ENCODE data around the gene RHD.
"Not testable (repeated sequence)": the region's sequence is repeated elsewhere in the genome, so short reads cannot be mapped to it uniquely, and the experiment has no call there.

Gene RHD

DNA sequence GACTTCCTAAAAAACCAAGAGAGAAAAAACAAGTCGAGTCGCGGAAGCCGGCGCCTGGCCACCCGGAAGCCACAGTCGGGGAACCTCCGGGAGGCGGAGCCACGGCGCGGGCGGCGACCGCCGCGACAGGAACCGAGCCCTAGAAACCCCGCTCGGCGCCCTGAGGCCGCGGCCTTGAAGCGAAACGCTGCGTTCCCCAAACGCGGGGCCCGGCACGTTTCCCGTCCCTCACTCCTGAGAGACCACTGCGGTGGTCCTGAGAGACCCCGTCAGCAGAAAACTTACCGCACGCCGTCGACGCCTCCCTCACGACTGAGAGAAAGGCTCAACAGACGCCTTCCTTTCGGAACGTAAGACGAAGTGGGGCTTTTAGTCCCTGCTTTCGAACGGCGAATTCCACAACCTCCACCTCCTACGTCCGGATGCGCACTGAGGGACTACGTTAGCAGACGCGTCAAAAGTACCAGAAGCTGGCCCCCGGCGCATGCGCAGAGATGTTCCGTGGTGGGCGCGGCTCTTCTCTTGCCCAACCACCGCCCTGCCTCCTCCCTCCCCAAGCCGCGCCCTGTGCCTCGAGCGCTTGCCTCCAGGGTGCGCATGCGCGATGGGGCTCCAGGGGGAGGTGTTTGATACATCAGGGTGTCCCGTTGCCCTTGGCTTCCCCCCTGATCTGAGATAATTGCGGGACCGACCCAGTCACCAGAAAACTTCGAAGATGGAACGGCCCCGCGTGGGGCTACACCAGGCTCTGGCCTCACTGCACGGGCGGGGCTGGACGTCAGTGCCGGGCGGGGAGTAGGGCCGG lies 25.1 kb upstream of the RHD start, which contains the start of gene RSRP1:
TSS of gene RSRP1 (minus strand) at position 431 of the 805 bp plus-strand sequence. CDS start 491 bp downstream, outside the sequence.
- FAIRE-seq (peak; percentile 67), DNase-seq (ENCODE audit: insufficient read length, low spot score) (peak; percentile 90)
- peak; percentile 96 for TF ChIP-seq POLR2A (IDR thresholded peaks at IDR 0.05; ENCODE audit: low read depth, low read length)

DNA sequence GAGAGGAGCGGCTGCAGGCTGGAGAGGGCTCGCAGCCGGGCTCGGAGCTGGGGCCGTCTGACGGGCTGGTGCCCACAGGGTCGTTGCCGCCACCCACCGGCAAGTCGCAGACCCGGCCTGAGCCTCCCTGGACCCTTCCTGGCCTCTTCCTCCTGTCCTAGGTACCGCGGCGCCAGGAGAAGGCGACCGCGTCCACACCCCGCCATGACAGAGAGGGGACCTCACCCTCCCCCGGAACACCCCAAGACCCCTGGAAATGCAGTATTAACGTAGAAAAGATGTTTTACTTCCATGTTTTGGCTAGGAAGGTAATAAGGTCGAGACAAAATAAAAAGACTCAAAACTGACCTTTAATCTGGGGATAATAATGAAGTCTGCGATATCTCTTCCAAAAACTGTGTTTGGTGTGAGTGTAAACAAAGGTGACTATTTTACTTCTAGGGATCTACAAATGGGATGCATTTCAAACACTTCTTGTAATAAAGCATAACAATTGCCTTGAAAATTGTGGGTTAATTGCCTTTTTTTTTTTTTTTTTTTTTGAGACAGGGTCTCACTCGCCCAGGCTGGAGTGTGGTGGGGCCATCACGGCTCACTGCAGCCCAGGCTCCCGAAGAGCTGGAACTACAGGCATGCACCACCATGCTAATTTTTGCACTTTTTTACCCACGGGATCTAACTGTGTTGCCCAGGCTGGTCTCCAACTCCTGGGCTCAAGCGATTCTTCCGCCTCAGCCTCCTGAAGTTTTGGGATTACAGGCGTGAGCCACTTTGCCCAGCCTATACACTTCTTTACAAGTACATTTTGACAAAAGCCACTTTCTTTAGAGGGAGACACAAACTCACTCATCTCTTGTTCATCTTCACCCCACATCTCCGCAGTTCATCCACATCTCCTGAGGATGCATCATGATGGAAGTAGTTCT lies 24.2 kb upstream of the RHD start:
- FAIRE-seq = no peak
- no peak for DNase-seq (ENCODE audit: insufficient read length, low spot score)
- no peak; the same call in 1 of the 2 replicates for TF ChIP-seq POLR2A (IDR thresholded peaks at IDR 0.05; ENCODE audit: low read depth, low read length)

DNA sequence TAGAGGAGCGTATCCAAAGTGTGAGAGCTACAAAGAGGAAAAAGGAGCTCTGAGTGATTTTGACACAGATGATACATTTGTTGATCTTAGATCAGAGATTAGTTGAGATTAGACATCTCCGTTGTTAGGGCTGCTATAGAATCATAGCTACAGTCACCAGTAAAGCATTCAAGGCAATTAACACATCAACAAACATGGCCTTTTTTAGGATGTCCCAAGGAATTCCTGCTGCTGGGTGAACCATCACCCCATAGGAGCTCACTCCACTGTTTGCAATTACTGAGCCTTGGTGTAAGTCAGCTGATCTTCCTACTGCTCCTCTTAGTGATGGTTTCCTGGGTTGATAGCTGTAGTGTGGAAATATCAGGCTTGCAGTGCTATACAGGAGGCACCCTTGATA lies 18.4 kb upstream of the RHD start:
- TF ChIP-seq POLR2A (IDR thresholded peaks at IDR 0.05; ENCODE audit: low read depth, low read length) = no peak
- no peak for FAIRE-seq
- no peak for DNase-seq (ENCODE audit: insufficient read length, low spot score)

DNA sequence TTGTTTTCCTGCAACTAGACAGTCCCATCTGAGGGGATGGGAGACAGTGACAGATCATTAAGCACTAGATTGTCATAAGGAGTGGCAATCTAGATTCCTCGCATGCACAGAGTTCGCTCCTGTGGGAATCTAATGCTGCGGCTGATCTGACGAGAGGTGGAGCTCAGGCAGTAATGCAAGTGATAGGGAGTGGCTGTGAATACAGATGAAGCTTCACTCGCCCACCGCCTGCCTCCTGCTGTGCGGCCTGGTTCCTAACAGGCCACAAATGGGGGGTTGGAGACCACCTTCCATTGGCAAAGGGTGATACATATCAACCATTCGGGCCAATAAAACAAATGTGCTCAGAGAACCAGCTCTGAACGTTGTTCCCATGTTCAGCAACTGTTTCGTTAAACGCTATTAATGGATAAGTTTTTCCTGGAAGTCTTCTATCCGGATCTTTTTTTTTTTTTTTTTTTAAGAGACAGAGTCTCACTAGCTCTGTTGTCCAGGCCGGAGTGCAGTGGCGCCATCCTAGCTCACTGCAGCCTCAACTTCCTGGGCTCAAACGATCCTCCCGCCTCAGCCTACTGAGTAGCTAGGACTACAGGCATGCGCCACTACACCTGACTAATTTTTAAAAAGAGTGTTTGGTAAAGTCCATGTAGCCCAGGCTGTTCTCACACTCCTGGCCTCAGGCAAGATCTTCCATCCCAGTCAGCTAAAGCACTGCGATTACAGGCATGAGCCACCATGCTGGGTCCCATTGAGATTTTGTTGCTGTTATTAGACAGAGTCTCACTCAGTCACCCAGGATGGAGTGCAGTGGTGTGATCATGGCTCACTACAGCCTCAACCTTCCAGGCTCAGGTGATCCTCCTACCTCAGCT lies 16.4 kb upstream of the RHD start:
- FAIRE-seq (no peak), DNase-seq (ENCODE audit: insufficient read length, low spot score) (no peak)
- TF ChIP-seq POLR2A (IDR thresholded peaks at IDR 0.05; ENCODE audit: low read depth, low read length) = no peak

DNA sequence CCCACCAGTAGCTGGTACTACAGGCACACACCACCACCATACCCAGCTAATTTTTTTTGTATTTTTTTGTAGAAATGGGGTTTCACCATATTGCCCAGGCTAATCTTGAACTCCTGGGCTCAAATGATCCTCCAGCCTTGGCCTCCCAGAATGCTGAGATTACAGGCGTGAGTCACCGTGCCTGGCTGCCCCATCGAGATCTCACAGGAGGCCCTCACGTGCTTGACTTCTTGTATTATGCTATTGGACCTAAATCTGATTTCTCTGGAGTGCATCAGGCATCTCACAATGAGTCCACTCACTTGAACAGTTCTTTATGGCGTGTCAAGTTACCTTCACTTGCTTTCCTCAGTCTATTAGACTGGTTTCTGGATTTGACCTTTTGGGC lies 15.7 kb upstream of the RHD start:
- no peak for TF ChIP-seq POLR2A (IDR thresholded peaks at IDR 0.05; ENCODE audit: low read depth, low read length)
- DNase-seq (ENCODE audit: insufficient read length, low spot score) = no peak
- no peak for FAIRE-seq

DNA sequence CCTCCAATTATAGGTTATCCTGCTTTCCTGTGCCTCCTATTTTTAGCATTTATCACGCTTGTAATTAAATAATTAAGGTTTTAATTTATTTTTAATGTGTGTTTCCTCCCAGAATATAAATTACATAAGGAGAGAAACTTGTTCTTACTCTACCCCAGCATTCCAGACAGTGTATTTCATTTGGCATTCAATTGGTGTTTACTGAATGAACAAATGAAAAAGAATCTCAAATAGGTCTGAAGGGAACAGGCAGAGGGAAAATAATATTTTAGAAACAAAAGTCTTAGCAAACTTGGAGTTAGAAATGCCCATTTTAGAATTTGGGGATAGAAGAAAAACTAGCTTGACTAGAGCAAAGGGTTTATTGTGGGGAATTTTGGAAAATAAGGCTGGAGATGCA lies 15.1 kb upstream of the RHD start:
- FAIRE-seq (no peak), DNase-seq (ENCODE audit: insufficient read length, low spot score) (no peak)
- no peak for TF ChIP-seq POLR2A (IDR thresholded peaks at IDR 0.05; ENCODE audit: low read depth, low read length)

DNA sequence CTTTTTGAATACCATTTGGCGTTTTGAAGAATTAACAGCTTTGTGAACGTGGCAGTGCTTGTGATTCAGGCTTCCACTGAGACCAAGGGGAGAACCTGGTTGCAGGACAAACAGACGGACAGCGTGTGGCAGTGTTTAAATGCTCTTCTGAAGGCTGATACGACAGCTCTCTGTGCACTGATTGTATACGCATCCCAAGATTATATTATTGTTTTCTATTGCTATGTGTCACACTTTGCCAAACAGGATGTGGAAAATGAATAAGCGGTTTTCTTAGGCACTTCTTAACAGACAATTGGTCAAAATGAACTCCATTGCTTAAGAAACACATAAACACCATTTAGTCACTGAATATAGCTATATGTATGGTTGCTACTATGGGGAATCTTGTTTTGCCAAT lies 12.5 kb upstream of the RHD start:
- FAIRE-seq = peak; percentile 97

DNA sequence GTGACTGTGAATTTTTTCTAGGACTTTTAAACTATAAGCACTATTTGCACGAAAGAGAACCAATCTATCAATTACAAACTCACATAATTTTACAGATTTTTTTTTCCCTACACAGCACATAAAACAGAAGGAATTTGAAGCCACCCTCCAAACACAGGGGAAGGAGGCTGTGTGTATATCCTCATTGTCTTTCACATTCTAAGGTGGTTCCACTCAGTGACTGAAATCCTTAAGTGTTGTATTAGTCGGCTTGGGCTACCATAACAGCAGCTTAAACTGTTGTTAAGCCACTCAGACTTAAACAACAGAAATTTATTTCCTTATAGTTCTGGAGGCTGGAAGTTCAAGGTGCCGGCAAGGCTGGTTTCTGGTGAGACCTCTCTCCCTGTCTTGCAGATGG lies 12.0 kb upstream of the RHD start:
- DNase-seq (ENCODE audit: insufficient read length, low spot score); FAIRE-seq: not testable (repeated sequence)

More for the DNA sequence above, 12.5 kb upstream of the RHD start:
- not testable (repeated sequence) for DNase-seq (ENCODE audit: insufficient read length, low spot score)

DNA sequence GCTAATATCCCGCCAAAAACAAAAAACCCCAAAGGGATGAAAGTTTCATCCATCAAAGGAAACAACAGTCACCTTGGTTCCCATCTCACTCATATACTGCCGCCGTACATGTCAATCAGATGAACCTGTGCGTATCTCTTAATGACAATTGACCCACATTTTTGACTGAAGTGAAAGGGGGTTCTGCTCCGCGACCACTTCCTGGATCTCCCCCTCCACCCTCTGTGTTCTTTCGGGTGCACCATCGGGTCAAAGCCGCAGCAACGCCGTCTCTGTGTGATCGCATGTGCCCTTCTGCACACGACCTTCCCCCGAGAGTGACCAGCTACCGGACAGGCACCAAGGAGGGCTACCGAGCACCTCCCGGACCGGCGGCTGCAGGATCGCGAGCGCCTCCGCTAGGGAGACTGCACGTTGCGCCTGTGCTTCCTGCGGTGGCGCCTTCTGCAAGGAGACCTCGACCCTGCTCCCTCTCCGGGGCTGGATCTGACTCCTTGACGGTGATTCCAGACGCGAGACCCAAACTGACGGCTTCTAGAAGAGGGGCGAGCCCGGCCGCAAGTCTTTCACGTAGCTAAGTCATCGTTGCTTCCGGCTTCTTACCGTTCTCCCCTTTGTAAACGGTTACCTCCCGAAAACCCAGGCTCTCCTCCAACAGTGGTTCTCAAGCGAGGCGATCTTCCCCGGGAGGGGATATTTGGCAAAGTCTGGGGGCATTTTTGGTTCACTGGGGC lies 5.6 kb upstream of the RHD start:
- DNase-seq (ENCODE audit: insufficient read length, low spot score); FAIRE-seq: not testable (repeated sequence)

DNA sequence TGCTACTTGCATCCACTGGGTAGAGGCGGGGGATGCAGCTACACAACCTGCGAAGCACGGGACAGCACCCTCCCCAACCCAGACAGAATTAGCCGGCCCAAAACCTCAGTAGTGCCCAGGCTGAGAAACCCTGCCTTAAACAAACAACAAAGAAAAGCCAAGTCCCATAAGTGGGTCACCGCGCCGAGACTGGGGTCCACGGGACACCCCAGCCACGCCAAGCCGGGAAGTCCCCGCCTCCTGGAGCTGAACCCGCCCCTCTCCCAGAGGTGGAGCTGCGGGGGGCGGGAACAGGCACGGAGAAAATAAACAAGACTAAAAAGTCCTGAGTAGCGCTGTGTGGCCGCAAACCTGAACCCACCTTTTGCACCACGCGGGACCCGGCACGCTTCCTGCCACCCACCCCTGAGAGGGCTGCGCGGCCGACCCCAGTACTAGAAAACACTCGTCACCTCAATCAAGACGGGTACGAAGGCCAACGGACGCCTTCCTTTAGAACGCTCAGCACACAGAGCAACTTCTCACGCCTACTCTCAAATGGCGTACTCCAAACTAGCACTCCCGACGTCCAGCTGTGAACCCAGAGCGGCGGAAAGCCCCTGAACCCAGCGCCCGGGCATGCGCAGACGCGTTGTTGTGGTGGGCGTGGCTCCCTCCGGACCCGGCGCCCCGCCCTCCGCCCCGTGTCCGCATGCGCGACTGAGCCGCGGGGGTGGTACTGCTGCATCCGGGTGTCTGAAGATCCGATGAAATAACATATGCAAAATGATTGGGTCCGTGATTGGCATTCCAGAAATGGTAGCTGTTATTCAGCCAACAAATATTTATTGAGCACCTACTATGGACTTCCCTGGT lies 4.8 kb upstream of the RHD start:
- peak; percentile 23 for FAIRE-seq
- DNase-seq (ENCODE audit: insufficient read length, low spot score) = not testable (repeated sequence)

DNA sequence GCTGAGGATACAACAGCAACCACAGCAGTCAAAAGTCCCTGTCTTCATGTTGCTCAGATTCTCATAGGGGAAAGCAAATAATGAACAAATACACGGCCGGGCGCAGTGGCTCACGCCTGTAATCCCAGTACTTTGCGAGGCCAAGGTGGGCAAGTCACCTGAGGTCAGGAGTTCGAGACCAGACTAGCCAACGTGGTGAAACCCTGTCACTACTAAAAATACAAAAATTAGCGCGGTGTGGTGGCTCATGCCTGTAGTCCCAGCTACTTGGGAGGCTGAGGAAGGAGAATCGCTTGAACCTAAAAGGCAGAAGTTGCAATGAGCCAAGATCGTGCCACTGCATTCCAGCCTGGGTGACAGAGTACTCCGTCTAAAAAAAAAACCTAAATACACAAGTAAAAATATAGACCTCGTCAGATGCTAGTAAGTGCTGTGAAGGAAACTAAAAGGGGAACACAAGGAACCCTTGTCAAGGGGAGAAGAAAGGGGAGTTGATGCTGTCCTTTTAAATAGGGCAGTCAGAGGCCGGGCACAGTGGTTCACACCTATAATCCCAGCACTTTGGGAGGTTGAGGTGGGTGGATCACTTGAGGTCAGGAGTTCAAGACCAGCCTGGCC lies 4.1 kb upstream of the RHD start:
- DNase-seq (ENCODE audit: insufficient read length, low spot score); FAIRE-seq: not testable (repeated sequence)

DNA sequence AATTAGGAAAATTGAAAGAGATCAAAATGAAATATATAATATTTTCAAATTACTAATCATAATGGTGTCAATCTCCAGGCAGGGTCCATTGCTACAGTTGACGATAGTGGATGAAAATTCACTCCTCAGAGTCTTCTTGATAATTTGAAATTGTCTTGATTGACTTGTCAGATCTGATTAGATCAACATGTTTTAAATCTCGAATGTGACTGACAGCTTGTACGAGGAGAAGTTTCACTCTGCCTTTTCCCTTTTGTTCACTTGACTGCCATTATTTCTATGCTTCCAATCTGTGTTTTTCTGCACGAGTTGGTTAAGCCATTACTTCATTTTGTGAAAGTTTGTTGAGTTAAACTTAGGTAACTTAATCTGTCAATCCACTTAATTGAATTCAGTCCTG lies 3.3 kb downstream of the RHD start:
- DNase-seq (ENCODE audit: insufficient read length, low spot score); FAIRE-seq: not testable (repeated sequence)

DNA sequence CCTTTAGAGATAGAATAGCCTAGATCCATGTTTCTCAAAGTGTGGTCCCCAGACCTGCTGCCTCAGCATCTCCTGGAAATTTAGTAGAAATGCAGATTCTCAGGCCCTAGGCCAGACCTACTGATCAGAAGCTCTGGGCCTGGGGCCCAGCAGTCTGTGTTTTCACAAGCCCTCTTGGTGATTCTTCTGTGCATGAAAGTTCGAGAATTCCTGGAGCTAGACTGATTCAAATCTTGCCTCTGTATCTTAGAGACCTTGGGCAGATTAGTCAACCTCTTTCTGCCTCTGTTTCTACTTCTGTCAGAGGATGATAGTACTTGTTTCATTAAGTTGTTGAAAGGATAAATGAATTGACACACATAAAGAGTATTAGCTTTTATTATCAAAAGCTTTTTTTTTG lies 5.0 kb downstream of the RHD start:
- FAIRE-seq; DNase-seq (ENCODE audit: insufficient read length, low spot score): not testable (repeated sequence)

DNA sequence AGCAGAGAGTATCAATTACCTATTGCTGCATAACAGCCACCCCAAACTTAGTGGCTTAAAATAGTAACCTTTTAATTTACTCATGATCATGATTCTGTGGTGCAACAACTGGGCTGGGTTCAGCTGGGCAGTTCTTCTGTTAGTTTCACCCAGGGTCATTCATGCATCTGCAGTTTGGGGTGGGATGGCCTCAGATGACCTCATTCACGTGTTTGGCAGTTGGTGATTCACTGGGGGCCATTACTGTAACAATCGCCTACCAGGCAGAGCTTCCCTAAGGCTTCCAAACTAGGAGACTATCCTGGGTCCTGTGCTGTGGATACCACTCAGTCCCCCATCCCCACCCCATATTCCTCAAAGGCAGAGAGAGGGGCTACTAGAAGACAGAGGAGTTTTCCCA lies 6.0 kb downstream of the RHD start:
- DNase-seq (ENCODE audit: insufficient read length, low spot score) = not testable (repeated sequence)

DNA sequence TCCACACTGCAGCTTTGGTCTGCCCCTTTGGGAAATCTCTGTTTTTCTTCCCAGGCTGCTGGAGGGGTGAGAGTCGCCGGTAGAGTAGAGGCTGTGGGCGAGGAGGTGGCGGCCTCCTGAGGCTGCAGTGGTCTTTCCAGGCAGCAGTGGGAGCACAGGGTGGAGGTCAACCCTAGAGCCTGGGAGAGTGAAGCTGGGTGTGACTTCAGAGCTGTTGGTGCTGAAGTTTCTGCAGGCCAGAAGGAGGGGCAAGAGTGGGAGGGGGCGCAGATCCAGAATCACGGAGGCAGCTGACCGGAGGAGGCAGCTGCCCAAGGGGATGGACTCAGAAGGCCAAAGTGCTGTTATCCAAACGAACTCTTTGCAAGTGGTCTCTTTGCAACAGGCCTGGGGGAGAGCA lies 6.5 kb downstream of the RHD start:
- DNase-seq (ENCODE audit: insufficient read length, low spot score); FAIRE-seq: not testable (repeated sequence)

More for the DNA sequence above, 6.0 kb downstream of the RHD start:
- not testable (repeated sequence) for FAIRE-seq

DNA sequence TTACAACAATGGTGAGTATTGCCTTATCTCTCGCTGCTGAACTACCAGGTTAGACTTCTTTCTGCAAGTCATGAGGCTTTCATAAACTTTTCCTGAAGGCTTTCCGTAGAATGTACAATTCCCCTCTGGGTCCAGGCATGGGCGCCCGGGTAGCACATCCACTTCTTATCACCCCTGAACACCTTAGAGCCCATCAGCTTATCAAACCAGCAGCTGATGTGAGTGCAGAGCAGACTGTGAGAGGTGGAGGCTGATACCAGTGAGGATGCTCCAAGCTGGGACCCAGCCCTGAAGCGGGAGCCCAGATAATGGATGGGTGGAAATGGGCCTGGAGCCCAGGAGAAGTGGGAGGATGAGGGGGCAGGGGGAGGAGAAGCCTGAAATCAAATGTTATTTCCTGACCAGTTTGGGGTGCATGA lies 7.4 kb downstream of the RHD start:
- not testable (repeated sequence) for FAIRE-seq

DNA sequence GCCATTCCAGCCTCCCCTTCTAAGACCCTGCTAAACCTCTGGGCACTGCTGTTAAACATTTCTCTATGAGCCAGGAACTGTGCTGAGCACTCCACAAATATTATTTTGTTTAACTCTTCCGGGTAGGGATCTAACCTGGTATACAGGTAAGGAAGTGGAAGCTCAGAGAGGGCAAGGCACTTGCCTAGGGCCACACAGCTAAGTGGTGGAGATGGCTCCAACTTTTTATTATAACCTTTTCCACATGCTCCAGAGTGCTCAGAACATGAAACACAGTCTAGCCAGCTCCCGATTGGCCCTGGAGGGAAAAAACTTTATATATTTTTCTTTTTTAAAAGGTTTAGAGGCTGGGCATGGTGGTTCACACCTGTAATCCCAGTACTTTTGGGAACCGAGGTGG lies 13.6 kb downstream of the RHD start:
- FAIRE-seq; DNase-seq (ENCODE audit: insufficient read length, low spot score): not testable (repeated sequence)

More for the DNA sequence above, 7.4 kb downstream of the RHD start:
- DNase-seq (ENCODE audit: insufficient read length, low spot score) = not testable (repeated sequence)

Data from H54 (cell line).